ENCODE data around the gene YEATS2. TPM values are rescaled to one million over a fixed set of nuclear protein-coding genes. Genes with fewer than 3 reads are reported as not detected.

YEATS2 gene
- total RNA-seq, 6 donors from 2014 or later: 23.9 to 65.0 (median 41.2) TPM

- H3K9me3 ChIP-seq: no peaks in the 10 kb centered on the region
- no peaks in the 10 kb centered on the region for H3K27me3 ChIP-seq
- H3K4me1 ChIP-seq: no peaks in the 10 kb centered on the region
- no peak overlapping the region for H3K27ac ChIP-seq
- DNase-seq (no peak), ATAC-seq (ENCODE audit: low FRiP score in 2 of 2) (no peak)
- H3K4me3 ChIP-seq: no peak overlapping the region
- 95 to 98% methylated on average over 7 to 9 of the region's 9 CpGs for WGBS, 2 donors
- H3K36me3 ChIP-seq: peaks cover 0 to 19% (median 2%) of the 10 kb centered on the region in 4 donors
- no peak for TF ChIP-seq EP300 (IDR thresholded peaks at IDR 0.05)
- no peak for TF ChIP-seq POLR2AphosphoS5 (IDR thresholded peaks at IDR 0.05)
- TF ChIP-seq CTCF (IDR thresholded peaks at IDR 0.05): no peak
- TF ChIP-seq POLR2A (IDR thresholded peaks at IDR 0.05): no peak
Measured at GRCh38 chr3:183817639-183818038, 120.0 kb downstream of the YEATS2 start.

GRCh38 chr3:183818041-183818620 is 120.5 kb downstream of the YEATS2 start:
- 84 to 92% methylated on average over 7 to 14 of the region's 14 CpGs for WGBS, 2 donors
- H3K4me3 ChIP-seq: no peak overlapping the region

GRCh38 chr3:183818706-183819624 is 121.4 kb downstream of the YEATS2 start:
- Histone ChIP-seq H3K36me3 (peaks cover 0 to 8% (median 0%) of the 10 kb centered on the region in 4 donors), H3K27me3 (no peaks in the 10 kb centered on the region), H3K9me3 (no peaks in the 10 kb centered on the region), H3K27ac (no peak overlapping the region), H3K4me3 (no peak overlapping the region), H3K4me1 (no peaks in the 10 kb centered on the region)
- TF ChIP-seq CTCF (IDR thresholded peaks at IDR 0.05) (no peak), EP300 (IDR thresholded peaks at IDR 0.05) (no peak), POLR2A (IDR thresholded peaks at IDR 0.05) (no peak), POLR2AphosphoS5 (IDR thresholded peaks at IDR 0.05) (no peak)
- DNase-seq (peak in 1 of 2 donors; percentile 60), ATAC-seq (ENCODE audit: low FRiP score in 2 of 2) (no peak)
- WGBS, 2 donors: 89 to 96% methylated on average over 19 to 24 of the region's 25 CpGs

More at GRCh38 chr3:183818041-183818620, 120.5 kb downstream of the YEATS2 start:
- ATAC-seq (ENCODE audit: low FRiP score in 2 of 2) (peak in 1 of 2 donors; percentile 37), DNase-seq (peak in 1 of 2 donors; percentile 44)
- TF ChIP-seq POLR2AphosphoS5 (IDR thresholded peaks at IDR 0.05) (no peak), POLR2A (IDR thresholded peaks at IDR 0.05) (no peak), CTCF (IDR thresholded peaks at IDR 0.05) (no peak), EP300 (IDR thresholded peaks at IDR 0.05) (no peak)
- no peaks in the 10 kb centered on the region for H3K4me1 ChIP-seq
- H3K27ac ChIP-seq: no peak overlapping the region
- H3K9me3 ChIP-seq: no peaks in the 10 kb centered on the region
- peaks cover 0 to 14% (median 2%) of the 10 kb centered on the region in 4 donors for H3K36me3 ChIP-seq
- no peaks in the 10 kb centered on the region for H3K27me3 ChIP-seq

GRCh38 chr3:183819831-183820230 is 122.2 kb downstream of the YEATS2 start:
- peaks cover 6 to 8% (median 7%) of the 10 kb centered on the region in 4 donors for H3K4me1 ChIP-seq
- ATAC-seq (ENCODE audit: low FRiP score in 2 of 2) (no peak), DNase-seq (no peak)
- H3K27ac ChIP-seq: no peak overlapping the region
- H3K27me3 ChIP-seq: no peaks in the 10 kb centered on the region
- WGBS, 2 donors: 80 to 89% methylated on average over 3 to 6 of the region's 6 CpGs
- TF ChIP-seq POLR2A (IDR thresholded peaks at IDR 0.05): no peak
- TF ChIP-seq EP300 (IDR thresholded peaks at IDR 0.05): no peak
- TF ChIP-seq CTCF (IDR thresholded peaks at IDR 0.05): no peak
- no peak for TF ChIP-seq POLR2AphosphoS5 (IDR thresholded peaks at IDR 0.05)
- H3K4me3 ChIP-seq: no peak overlapping the region
- H3K9me3 ChIP-seq: no peaks in the 10 kb centered on the region
- H3K36me3 ChIP-seq: peaks cover 0 to 8% (median 0%) of the 10 kb centered on the region in 4 donors
